ENCODE data around the gene SRGAP1. TPM values are rescaled to one million over a fixed set of nuclear protein-coding genes. Genes with fewer than 3 reads are reported as not detected.

The SRGAP1 gene
- total RNA-seq, 1 donor from 2014 or later, result 2.0 TPM

- no peak for ATAC-seq (ENCODE audit: poor library complexity)
- intact Hi-C loops (cut with DNase I), result no loop called here
- DNase-seq, result no peak
Measured at GRCh38 chr12:63977441-63977840, 132.9 kb downstream of the SRGAP1 start.

- intact Hi-C loops (cut with DNase I), result no loop called here
- ATAC-seq (ENCODE audit: poor library complexity), result no peak
- no peak for DNase-seq
Measured at GRCh38 chr12:63978519-63978918, 134.0 kb downstream of the SRGAP1 start.

- intact Hi-C loops (cut with DNase I), result no loop called here
- ATAC-seq (ENCODE audit: poor library complexity) (no peak), DNase-seq (no peak)
Measured at GRCh38 chr12:63980211-63980610, 135.7 kb downstream of the SRGAP1 start.

- intact Hi-C loops (cut with DNase I), result no loop called here
- ATAC-seq (ENCODE audit: poor library complexity) (no peak), DNase-seq (no peak)
Measured at GRCh38 chr12:63981343-63981742, 136.8 kb downstream of the SRGAP1 start.

- no peak for ATAC-seq (ENCODE audit: poor library complexity)
- DNase-seq, result no peak
Measured at GRCh38 chr12:63982604-63983295, 138.2 kb downstream of the SRGAP1 start.

GRCh38 chr12:63985456-63985855, 141.0 kb downstream of the SRGAP1 start:
- DNase-seq (no peak), ATAC-seq (ENCODE audit: poor library complexity) (no peak)
- intact Hi-C loops (cut with DNase I), result no loop called here

More at GRCh38 chr12:63982604-63983295, 138.2 kb downstream of the SRGAP1 start:
- intact Hi-C loops (cut with DNase I), result no loop called here

GRCh38 chr12:63985945-63986344, 141.4 kb downstream of the SRGAP1 start:
- ATAC-seq (ENCODE audit: poor library complexity) (no peak), DNase-seq (no peak)
- intact Hi-C loops (cut with DNase I), result no loop called here

GRCh38 chr12:63989301-63989845, 144.9 kb downstream of the SRGAP1 start:
- DNase-seq, result no peak
- intact Hi-C loops (cut with DNase I), result no loop called here
- peak; percentile 39 for ATAC-seq (ENCODE audit: poor library complexity)

- DNase-seq (no peak), ATAC-seq (ENCODE audit: poor library complexity) (no peak)
- intact Hi-C loops (cut with DNase I), result no loop called here
Measured at GRCh38 chr12:63990828-63991547, 146.5 kb downstream of the SRGAP1 start.

GRCh38 chr12:63994704-63995103, 150.2 kb downstream of the SRGAP1 start:
- ATAC-seq (ENCODE audit: poor library complexity), result no peak
- no peak for DNase-seq
- intact Hi-C loops (cut with DNase I), result no loop called here

GRCh38 chr12:63995512-63995911, 151.0 kb downstream of the SRGAP1 start:
- intact Hi-C loops (cut with DNase I), result no loop called here
- ATAC-seq (ENCODE audit: poor library complexity) (no peak), DNase-seq (no peak)

- ATAC-seq (ENCODE audit: poor library complexity) (no peak), DNase-seq (no peak)
- intact Hi-C loops (cut with DNase I), result no loop called here
Measured at GRCh38 chr12:63996556-63996955, 152.1 kb downstream of the SRGAP1 start.

- DNase-seq (no peak), ATAC-seq (ENCODE audit: poor library complexity) (no peak)
- intact Hi-C loops (cut with DNase I), result no loop called here
Measured at GRCh38 chr12:63997198-63997597, 152.7 kb downstream of the SRGAP1 start.

GRCh38 chr12:63998584-63998983, 154.1 kb downstream of the SRGAP1 start:
- DNase-seq, result no peak
- intact Hi-C loops (cut with DNase I), result no loop called here
- no peak for ATAC-seq (ENCODE audit: poor library complexity)

GRCh38 chr12:63999853-64000252, 155.4 kb downstream of the SRGAP1 start:
- ATAC-seq (ENCODE audit: poor library complexity) (no peak), DNase-seq (no peak)
- intact Hi-C loops (cut with DNase I), result no loop called here

- DNase-seq, result no peak
- intact Hi-C loops (cut with DNase I), result no loop called here
- peak; percentile 64 for ATAC-seq (ENCODE audit: poor library complexity)
Measured at GRCh38 chr12:64001439-64001838, 156.9 kb downstream of the SRGAP1 start.

- no peak for DNase-seq
- no peak for ATAC-seq (ENCODE audit: poor library complexity)
- intact Hi-C loops (cut with DNase I), result no loop called here
Measured at GRCh38 chr12:64004641-64005040, 160.1 kb downstream of the SRGAP1 start.

GRCh38 chr12:64006211-64006825, 161.8 kb downstream of the SRGAP1 start:
- intact Hi-C loops (cut with DNase I), result no loop called here
- DNase-seq (no peak), ATAC-seq (ENCODE audit: poor library complexity) (no peak)

- intact Hi-C loops (cut with DNase I), result no loop called here
- ATAC-seq (ENCODE audit: poor library complexity) (no peak), DNase-seq (no peak)
Measured at GRCh38 chr12:64007853-64008252, 163.4 kb downstream of the SRGAP1 start.

GRCh38 chr12:64008596-64008995, 164.1 kb downstream of the SRGAP1 start:
- intact Hi-C loops (cut with DNase I), result no loop called here
- DNase-seq (no peak), ATAC-seq (ENCODE audit: poor library complexity) (no peak)
